ENCODE measurements around the gene CCDC141. TPM values are rescaled to one million over a fixed set of nuclear protein-coding genes. Genes with fewer than 3 reads are reported as not detected.

Gene CCDC141
- total RNA-seq, 1 donor: not detected

DNA sequence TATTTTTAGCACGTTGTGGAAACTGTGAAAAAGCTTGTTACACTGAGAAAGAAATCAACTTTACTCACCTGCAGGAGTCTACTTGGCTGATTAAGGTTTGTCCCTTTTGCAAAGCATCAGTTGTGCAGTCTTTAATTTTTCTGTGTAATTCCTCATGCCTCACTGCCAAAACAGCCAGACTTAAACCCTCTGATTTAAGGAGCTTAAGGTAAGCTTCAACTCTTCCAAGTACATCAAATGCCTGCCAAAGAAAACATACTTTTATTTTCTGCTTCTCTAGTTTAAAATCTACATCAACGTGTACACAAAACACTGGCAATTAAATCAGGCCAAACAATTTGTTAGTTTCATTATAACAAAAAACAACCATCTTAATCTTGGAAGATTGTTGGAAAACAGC lies 144.7 kb downstream of the CCDC141 start:
- Histone ChIP-seq H3K36me3 (ENCODE audit: insufficient read depth, low read length) (no peaks in the 10 kb centered on the region), H3K9me3 (ENCODE audit: low read depth, low read length) (no peaks in the 10 kb centered on the region), H3K4me2 (ENCODE audit: insufficient read depth, low read length) (no peak overlapping the region), H3K79me2 (ENCODE audit: insufficient read depth, low read length) (no peaks in the 10 kb centered on the region), H3K27ac (ENCODE audit: low read depth, low read length) (no peak overlapping the region), H2AFZ (ENCODE audit: low read length) (no peak overlapping the region), H3K4me1 (ENCODE audit: insufficient read depth, low read length) (no peaks in the 10 kb centered on the region), H3K4me3 (ENCODE audit: insufficient read depth, low read length) (no peak overlapping the region), H3K27me3 (ENCODE audit: insufficient read depth, low read length) (no peaks in the 10 kb centered on the region), H4K20me1 (ENCODE audit: insufficient read depth, low read length) (no peaks in the 10 kb centered on the region)
- DNase-seq (ENCODE audit: insufficient read length, low spot score, missing footprints): no peak
- TF ChIP-seq, protein P1, sequence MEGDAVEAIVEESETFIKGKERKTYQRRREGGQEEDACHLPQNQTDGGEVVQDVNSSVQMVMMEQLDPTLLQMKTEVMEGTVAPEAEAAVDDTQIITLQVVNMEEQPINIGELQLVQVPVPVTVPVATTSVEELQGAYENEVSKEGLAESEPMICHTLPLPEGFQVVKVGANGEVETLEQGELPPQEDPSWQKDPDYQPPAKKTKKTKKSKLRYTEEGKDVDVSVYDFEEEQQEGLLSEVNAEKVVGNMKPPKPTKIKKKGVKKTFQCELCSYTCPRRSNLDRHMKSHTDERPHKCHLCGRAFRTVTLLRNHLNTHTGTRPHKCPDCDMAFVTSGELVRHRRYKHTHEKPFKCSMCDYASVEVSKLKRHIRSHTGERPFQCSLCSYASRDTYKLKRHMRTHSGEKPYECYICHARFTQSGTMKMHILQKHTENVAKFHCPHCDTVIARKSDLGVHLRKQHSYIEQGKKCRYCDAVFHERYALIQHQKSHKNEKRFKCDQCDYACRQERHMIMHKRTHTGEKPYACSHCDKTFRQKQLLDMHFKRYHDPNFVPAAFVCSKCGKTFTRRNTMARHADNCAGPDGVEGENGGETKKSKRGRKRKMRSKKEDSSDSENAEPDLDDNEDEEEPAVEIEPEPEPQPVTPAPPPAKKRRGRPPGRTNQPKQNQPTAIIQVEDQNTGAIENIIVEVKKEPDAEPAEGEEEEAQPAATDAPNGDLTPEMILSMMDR (IDR thresholded peaks at IDR 0.05; ENCODE audit: extremely low read depth, low read depth, low read length): no peak

DNA sequence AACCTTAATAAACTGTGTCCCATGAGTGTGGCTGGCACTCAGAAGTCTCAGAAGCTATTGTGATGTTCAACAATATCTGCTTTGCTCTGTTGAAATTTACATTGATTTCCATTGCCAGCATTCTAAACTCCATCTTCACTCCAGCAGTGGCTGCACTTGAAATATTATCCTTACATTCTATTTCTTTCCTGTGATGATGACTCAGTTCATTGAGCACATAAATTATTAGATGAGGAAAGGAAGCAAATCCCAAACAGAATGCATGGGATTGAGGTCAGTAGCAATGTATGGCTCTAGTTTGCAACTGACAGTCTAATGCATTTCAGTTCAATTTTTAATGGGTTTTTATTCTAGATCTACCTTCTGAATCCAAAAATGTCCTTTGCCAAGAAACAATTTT lies 150.3 kb downstream of the CCDC141 start:
- no peaks in the 10 kb centered on the region for H3K9me3 ChIP-seq (ENCODE audit: low read depth, low read length)
- H3K79me2 ChIP-seq (ENCODE audit: insufficient read depth, low read length): no peaks in the 10 kb centered on the region
- TF ChIP-seq, protein P1 (IDR thresholded peaks at IDR 0.05; ENCODE audit: extremely low read depth, low read depth, low read length): no peak
- peaks cover 5% of the 10 kb centered on the region for H3K4me1 ChIP-seq (ENCODE audit: insufficient read depth, low read length)
- H2AFZ ChIP-seq (ENCODE audit: low read length): no peak overlapping the region
- no peak overlapping the region for H3K27ac ChIP-seq (ENCODE audit: low read depth, low read length)
- H3K4me2 ChIP-seq (ENCODE audit: insufficient read depth, low read length): no peak overlapping the region
- H3K4me3 ChIP-seq (ENCODE audit: insufficient read depth, low read length): no peak overlapping the region
- no peaks in the 10 kb centered on the region for H3K36me3 ChIP-seq (ENCODE audit: insufficient read depth, low read length)
- DNase-seq (ENCODE audit: insufficient read length, low spot score, missing footprints): no peak
- H3K27me3 ChIP-seq (ENCODE audit: insufficient read depth, low read length): no peaks in the 10 kb centered on the region
- H4K20me1 ChIP-seq (ENCODE audit: insufficient read depth, low read length): no peaks in the 10 kb centered on the region

DNA sequence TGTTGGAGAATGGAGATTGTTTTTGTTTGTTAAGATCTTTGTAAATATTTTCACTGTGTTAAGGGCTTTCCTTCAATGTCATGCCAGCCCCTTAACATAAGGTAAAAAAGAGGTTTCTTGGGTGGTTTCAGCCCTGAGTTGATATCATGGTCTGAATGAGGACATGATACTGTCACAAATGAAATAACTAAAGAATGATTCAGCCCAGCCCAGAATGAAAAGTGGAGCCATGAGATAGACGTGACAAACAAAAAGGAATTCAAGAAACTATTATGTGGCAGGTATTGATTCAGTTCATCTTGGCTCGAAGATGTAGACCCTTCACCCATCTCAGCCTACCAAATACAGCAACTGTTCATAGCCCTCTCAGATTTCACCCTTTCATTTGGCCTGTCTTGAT lies 154.1 kb downstream of the CCDC141 start:
- TF ChIP-seq, protein P1 (IDR thresholded peaks at IDR 0.05; ENCODE audit: extremely low read depth, low read depth, low read length): no peak
- Histone ChIP-seq H4K20me1 (ENCODE audit: insufficient read depth, low read length) (no peaks in the 10 kb centered on the region), H2AFZ (ENCODE audit: low read length) (no peak overlapping the region), H3K4me2 (ENCODE audit: insufficient read depth, low read length) (no peak overlapping the region), H3K4me3 (ENCODE audit: insufficient read depth, low read length) (no peak overlapping the region), H3K36me3 (ENCODE audit: insufficient read depth, low read length) (no peaks in the 10 kb centered on the region), H3K9me3 (ENCODE audit: low read depth, low read length) (no peaks in the 10 kb centered on the region), H3K4me1 (ENCODE audit: insufficient read depth, low read length) (peaks cover 5% of the 10 kb centered on the region), H3K79me2 (ENCODE audit: insufficient read depth, low read length) (no peaks in the 10 kb centered on the region), H3K27ac (ENCODE audit: low read depth, low read length) (no peak overlapping the region), H3K27me3 (ENCODE audit: insufficient read depth, low read length) (no peaks in the 10 kb centered on the region)
- DNase-seq (ENCODE audit: insufficient read length, low spot score, missing footprints): no peak

DNA sequence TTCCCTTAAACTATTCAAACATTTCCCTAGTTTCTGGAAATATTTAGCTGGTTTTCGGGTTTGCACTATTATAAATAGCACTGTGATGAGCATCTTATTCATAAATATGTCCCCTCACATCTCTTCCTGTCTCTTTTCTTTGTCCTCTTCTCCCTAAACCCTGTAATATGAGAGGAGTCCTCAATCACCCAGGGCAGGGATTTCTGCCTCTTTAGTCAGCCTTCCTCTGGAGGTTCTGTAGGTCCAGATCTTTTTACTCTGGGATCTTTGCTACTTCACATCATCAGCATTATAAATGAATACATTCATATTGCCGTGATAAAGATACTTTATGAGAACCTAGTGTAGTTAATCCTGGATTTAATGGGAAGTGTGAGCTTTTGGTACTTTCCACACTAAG lies 154.8 kb downstream of the CCDC141 start:
- no peak overlapping the region for H3K4me2 ChIP-seq (ENCODE audit: insufficient read depth, low read length)
- H3K79me2 ChIP-seq (ENCODE audit: insufficient read depth, low read length): no peaks in the 10 kb centered on the region
- no peak overlapping the region for H3K4me3 ChIP-seq (ENCODE audit: insufficient read depth, low read length)
- peak overlapping the region; percentile 53 for H2AFZ ChIP-seq (ENCODE audit: low read length)
- H3K27ac ChIP-seq (ENCODE audit: low read depth, low read length): no peak overlapping the region
- H3K27me3 ChIP-seq (ENCODE audit: insufficient read depth, low read length): no peaks in the 10 kb centered on the region
- peaks cover 5% of the 10 kb centered on the region for H3K4me1 ChIP-seq (ENCODE audit: insufficient read depth, low read length)
- no peaks in the 10 kb centered on the region for H3K9me3 ChIP-seq (ENCODE audit: low read depth, low read length)
- no peak for DNase-seq (ENCODE audit: insufficient read length, low spot score, missing footprints)
- H4K20me1 ChIP-seq (ENCODE audit: insufficient read depth, low read length): no peaks in the 10 kb centered on the region
- no peaks in the 10 kb centered on the region for H3K36me3 ChIP-seq (ENCODE audit: insufficient read depth, low read length)
- TF ChIP-seq, protein P1 (IDR thresholded peaks at IDR 0.05; ENCODE audit: extremely low read depth, low read depth, low read length): no peak
